HG03469 (cell line): ENCODE measurements around the gene PCBP3.
"Not testable (repeated sequence)": the region's sequence is repeated elsewhere in the genome, so short reads cannot be mapped to it uniquely, and the experiment has no call there.

Source experiments
- ATAC-seq: cut with Tn5 transposase; IDR thresholded peaks from one replicate; pipeline ENCODE4 v1.9.1; 2021; ENCODE audit warnings: mild to moderate bottlenecking, moderate library complexity, moderate number of reproducible peaks; ENCODE audit not compliant: unreplicated experiment

The PCBP3 gene

GRCh38 chr21:45802956-45803617, 159.6 kb downstream of the PCBP3 start:
- ATAC-seq, result no peak

GRCh38 chr21:45803618-45804340, 160.3 kb downstream of the PCBP3 start:
- no peak for ATAC-seq

GRCh38 chr21:45804809-45805313, 161.3 kb downstream of the PCBP3 start:
- no peak for ATAC-seq

- no peak for ATAC-seq
These were observed 161.8 kb downstream of the PCBP3 start for GRCh38 chr21:45805321-45805720.

- no peak for ATAC-seq
These were observed 162.5 kb downstream of the PCBP3 start for GRCh38 chr21:45806042-45806441.

- ATAC-seq, result not testable (repeated sequence)
These were observed 165.1 kb downstream of the PCBP3 start for GRCh38 chr21:45808663-45809062.

GRCh38 chr21:45809421-45809820, 165.9 kb downstream of the PCBP3 start:
- no peak for ATAC-seq

GRCh38 chr21:45811136-45811535, 167.6 kb downstream of the PCBP3 start:
- ATAC-seq, result no peak

GRCh38 chr21:45814210-45814940, 170.8 kb downstream of the PCBP3 start:
- not testable (repeated sequence) for ATAC-seq

GRCh38 chr21:45815781-45816180, 172.3 kb downstream of the PCBP3 start:
- ATAC-seq, result not testable (repeated sequence)

- no peak for ATAC-seq
These were observed 173.3 kb downstream of the PCBP3 start for GRCh38 chr21:45816794-45817193.

GRCh38 chr21:45817345-45817744, 173.8 kb downstream of the PCBP3 start:
- ATAC-seq, result no peak

GRCh38 chr21:45818276-45818903, 174.9 kb downstream of the PCBP3 start:
- ATAC-seq, result no peak

- ATAC-seq, result no peak
These were observed 175.4 kb downstream of the PCBP3 start for GRCh38 chr21:45818904-45819285.

GRCh38 chr21:45819478-45820170, 176.1 kb downstream of the PCBP3 start:
- ATAC-seq, result no peak

GRCh38 chr21:45820171-45821091, 176.9 kb downstream of the PCBP3 start:
- no peak for ATAC-seq

GRCh38 chr21:45821315-45821962, 177.9 kb downstream of the PCBP3 start:
- ATAC-seq, result no peak

- ATAC-seq, result no peak
These were observed 178.5 kb downstream of the PCBP3 start for GRCh38 chr21:45821998-45822397.
